NCI-H1105 (cell line): ENCODE results near the gene H2BK1.
A peak's percentile ranks its signal among the peaks of the same experiment; 100 is the strongest.

Experiments used
- DNase-seq: peaks from one replicate; lab custom pipeline; 2025; lab: John Stamatoyannopoulos, UW

Gene H2BK1

GRCh38 chr7:151179287-151179860 is 30.9 kb downstream of the H2BK1 start:
- no peak for DNase-seq

GRCh38 chr7:151178831-151179230 is 31.5 kb downstream of the H2BK1 start:
- DNase-seq = no peak

- DNase-seq = no peak
Measured at GRCh38 chr7:151178236-151178635, 32.1 kb downstream of the H2BK1 start.

GRCh38 chr7:151177310-151177709 is 33.0 kb downstream of the H2BK1 start:
- DNase-seq = no peak

GRCh38 chr7:151176401-151176800 is 33.9 kb downstream of the H2BK1 start:
- DNase-seq = no peak

- DNase-seq = no peak
Measured at GRCh38 chr7:151175793-151176311, 34.4 kb downstream of the H2BK1 start.

- DNase-seq = no peak
Measured at GRCh38 chr7:151175047-151175792, 35.1 kb downstream of the H2BK1 start.

GRCh38 chr7:151174246-151175046 is 35.8 kb downstream of the H2BK1 start:
- DNase-seq = no peak

- no peak for DNase-seq
Measured at GRCh38 chr7:151173386-151174245, 36.7 kb downstream of the H2BK1 start.

GRCh38 chr7:151172273-151173141 is 37.8 kb downstream of the H2BK1 start:
- DNase-seq = peak; percentile 50

GRCh38 chr7:151168787-151169162 is 41.5 kb downstream of the H2BK1 start:
- DNase-seq = no peak

- DNase-seq = peak; percentile 7
Measured at GRCh38 chr7:151168003-151168786, 42.1 kb downstream of the H2BK1 start.

GRCh38 chr7:151167197-151167961 is 42.9 kb downstream of the H2BK1 start, which contains the start of gene GBX1:
Gene GBX1, minus strand, starts transcription at chr7:151167694. Its CDS starts 146 bp downstream, at chr7:151167548.
- DNase-seq = peak; percentile 28

GRCh38 chr7:151166629-151167196 is 43.6 kb downstream of the H2BK1 start:
- DNase-seq = no peak

GRCh38 chr7:151161757-151162156 is 48.5 kb downstream of the H2BK1 start:
- DNase-seq = no peak
